Neural crest cell (in vitro differentiated cells): Measurements from ENCODE around the gene JUP. TPM values are rescaled to one million over a fixed set of nuclear protein-coding genes. Genes with fewer than 3 reads are reported as not detected.
A peak's percentile ranks its signal among the peaks of the same experiment; 100 is the strongest.

Experiments
- DNase-seq: peaks from one replicate; pipeline ENCODE4 v3.0.0; 2021; ENCODE audit warnings: low read depth, mixed read lengths, low spot score
- H3K27ac Mint-ChIP-seq: one replicate; pipeline ENCODE4 v1.8.0; 2021; ENCODE audit warnings: mild to moderate bottlenecking, mixed read lengths; ENCODE audit not compliant: unreplicated experiment
- H3K27me3 Mint-ChIP-seq: 2 replicates; pipeline ENCODE4 v1.8.0; 2021; ENCODE audit warnings: low read depth, mild to moderate bottlenecking, mixed read lengths
- H3K36me3 Mint-ChIP-seq: 2 replicates; pipeline ENCODE4 v1.8.0; 2021; ENCODE audit warnings: low read depth, mild to moderate bottlenecking, mixed read lengths
- H3K4me1 Mint-ChIP-seq: 2 replicates; pipeline ENCODE4 v1.8.0; 2021; ENCODE audit warnings: mixed read lengths
- H3K4me3 Mint-ChIP-seq: one replicate; pipeline ENCODE4 v1.8.0; 2021; ENCODE audit warnings: mild to moderate bottlenecking, mixed read lengths
- H3K9me3 Mint-ChIP-seq: 2 replicates; pipeline ENCODE4 v1.8.0; 2021; ENCODE audit warnings: mixed read lengths
- total RNA-seq: library from RNA; stranded (reverse); gene quantifications from 2 replicates; pipeline ENCODE4 v1.2.1, GENCODE V29; 2021
- TF ChIP-seq, protein P1 (sequence below): fragments of 200-600 bp; sonication (generic); conservative IDR thresholded peaks from 2 replicates; pipeline ENCODE4 v1.5.0; 2021; ENCODE audit warnings: antibody characterized with exemption, mild to moderate bottlenecking

The JUP gene
- total RNA-seq, 1 donor from 2014 or later = 23.5 TPM

DNA sequence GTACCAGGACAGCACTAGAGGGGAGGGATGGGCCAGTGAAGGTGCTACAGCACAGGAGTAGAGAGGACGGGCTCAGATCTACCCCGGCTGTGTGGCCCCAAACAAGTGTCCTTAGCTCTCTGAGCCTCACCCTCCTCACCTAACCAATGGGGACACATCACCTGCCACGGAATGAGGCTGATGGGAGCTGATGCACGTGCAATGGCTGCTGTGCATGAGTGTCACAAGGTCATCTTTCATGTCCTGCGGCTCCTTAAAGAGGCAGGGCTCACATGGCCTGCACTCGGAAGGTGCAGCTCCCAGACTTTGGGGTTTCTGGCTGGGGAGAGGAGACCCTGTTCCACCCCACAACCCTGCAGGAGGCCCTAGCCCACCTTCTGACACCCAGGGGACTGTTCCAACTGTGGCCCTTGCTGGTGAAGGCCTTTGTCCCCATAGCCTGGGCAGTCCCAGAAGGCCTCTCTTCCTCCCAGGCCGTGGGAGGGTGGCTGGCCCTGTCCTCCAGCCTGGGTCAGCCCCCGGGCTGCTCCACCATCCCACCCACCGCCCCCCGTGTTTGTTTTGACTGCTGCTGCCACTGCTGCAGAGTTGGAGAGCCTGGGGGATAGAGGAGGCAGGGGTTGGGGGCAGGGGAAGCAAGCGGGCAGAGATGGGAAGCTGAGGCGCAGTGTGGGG, 62.6 kb downstream of the JUP start:
- H3K27me3 Mint-ChIP-seq = peaks cover 4% of the 10 kb centered on the region
- H3K4me3 Mint-ChIP-seq = no peak overlapping the region
- H3K4me1 Mint-ChIP-seq = no peaks in the 10 kb centered on the region
- no peak overlapping the region for H3K27ac Mint-ChIP-seq
- TF ChIP-seq, protein P1, sequence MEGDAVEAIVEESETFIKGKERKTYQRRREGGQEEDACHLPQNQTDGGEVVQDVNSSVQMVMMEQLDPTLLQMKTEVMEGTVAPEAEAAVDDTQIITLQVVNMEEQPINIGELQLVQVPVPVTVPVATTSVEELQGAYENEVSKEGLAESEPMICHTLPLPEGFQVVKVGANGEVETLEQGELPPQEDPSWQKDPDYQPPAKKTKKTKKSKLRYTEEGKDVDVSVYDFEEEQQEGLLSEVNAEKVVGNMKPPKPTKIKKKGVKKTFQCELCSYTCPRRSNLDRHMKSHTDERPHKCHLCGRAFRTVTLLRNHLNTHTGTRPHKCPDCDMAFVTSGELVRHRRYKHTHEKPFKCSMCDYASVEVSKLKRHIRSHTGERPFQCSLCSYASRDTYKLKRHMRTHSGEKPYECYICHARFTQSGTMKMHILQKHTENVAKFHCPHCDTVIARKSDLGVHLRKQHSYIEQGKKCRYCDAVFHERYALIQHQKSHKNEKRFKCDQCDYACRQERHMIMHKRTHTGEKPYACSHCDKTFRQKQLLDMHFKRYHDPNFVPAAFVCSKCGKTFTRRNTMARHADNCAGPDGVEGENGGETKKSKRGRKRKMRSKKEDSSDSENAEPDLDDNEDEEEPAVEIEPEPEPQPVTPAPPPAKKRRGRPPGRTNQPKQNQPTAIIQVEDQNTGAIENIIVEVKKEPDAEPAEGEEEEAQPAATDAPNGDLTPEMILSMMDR = no peak
- H3K36me3 Mint-ChIP-seq = no peaks in the 10 kb centered on the region
- no peaks in the 10 kb centered on the region for H3K9me3 Mint-ChIP-seq
- no peak for DNase-seq

GRCh38 chr17:41722231-41722630, 64.3 kb downstream of the JUP start:
- Mint-ChIP-seq H3K4me3 (no peak overlapping the region), H3K36me3 (no peaks in the 10 kb centered on the region), H3K27me3 (peaks cover 4% of the 10 kb centered on the region), H3K4me1 (peaks cover 9% of the 10 kb centered on the region), H3K9me3 (no peaks in the 10 kb centered on the region), H3K27ac (no peak overlapping the region)
- no peak for DNase-seq
- TF ChIP-seq, protein P1 = no peak

GRCh38 chr17:41718287-41718645, 68.2 kb downstream of the JUP start:
- Mint-ChIP-seq H3K4me3 (no peak overlapping the region), H3K27me3 (no peaks in the 10 kb centered on the region), H3K9me3 (no peaks in the 10 kb centered on the region), H3K27ac (no peak overlapping the region), H3K36me3 (no peaks in the 10 kb centered on the region), H3K4me1 (peaks cover 18% of the 10 kb centered on the region)
- no peak for DNase-seq
- TF ChIP-seq, protein P1 = no peak

GRCh38 chr17:41717408-41718286, 68.9 kb downstream of the JUP start:
- Mint-ChIP-seq H3K36me3 (no peaks in the 10 kb centered on the region), H3K4me1 (peaks cover 18% of the 10 kb centered on the region), H3K27me3 (no peaks in the 10 kb centered on the region), H3K27ac (peak overlapping the region; percentile 87), H3K9me3 (no peaks in the 10 kb centered on the region), H3K4me3 (no peak overlapping the region)
- TF ChIP-seq, protein P1 = no peak
- no peak for DNase-seq

DNA sequence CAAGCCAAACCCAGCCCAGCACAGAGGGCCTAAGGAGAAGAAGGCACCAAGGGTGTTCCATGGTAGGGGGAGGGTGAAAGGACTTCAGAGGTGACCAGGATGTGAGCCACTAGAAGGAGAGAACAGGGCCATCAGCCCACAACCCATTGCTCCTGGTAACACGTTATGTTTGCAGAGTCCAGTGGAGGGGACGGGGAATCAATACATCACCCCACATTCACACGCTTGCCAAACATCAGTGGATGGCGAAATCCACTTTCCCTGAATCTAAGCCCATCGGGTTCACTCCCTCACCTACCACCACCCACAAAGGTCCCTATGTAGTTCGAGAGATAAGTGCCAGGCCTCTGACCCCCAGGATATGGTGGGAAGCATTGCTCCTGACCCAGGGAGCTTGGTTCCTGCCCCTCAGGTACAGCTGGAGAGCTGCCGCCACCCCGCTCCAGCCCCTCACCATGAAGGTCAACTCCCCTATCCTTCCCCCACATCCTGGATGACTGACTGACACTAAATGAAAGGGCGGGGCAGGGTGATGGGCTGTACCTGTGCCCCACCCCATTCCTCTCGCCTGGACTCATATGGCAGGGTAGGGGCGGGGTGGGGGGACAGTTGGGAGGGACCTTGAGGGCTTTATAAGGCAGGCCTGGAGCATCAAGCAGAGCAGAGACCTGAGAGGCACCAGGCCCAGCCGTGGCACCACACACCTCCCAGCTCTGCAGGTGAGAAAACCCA, 74.7 kb downstream of the JUP start, which contains the start of gene GAST:
TSS of gene GAST (plus strand) at position 663 of the 732 bp plus-strand sequence. CDS start 3,106 bp downstream, outside the sequence.
- peaks cover 13% of the 10 kb centered on the region for H3K27me3 Mint-ChIP-seq
- TF ChIP-seq, protein P1 = no peak
- no peaks in the 10 kb centered on the region for H3K36me3 Mint-ChIP-seq
- no peak within 1 kb of the TSS for H3K27ac Mint-ChIP-seq
- no peaks in the 10 kb centered on the region for H3K9me3 Mint-ChIP-seq
- H3K4me3 Mint-ChIP-seq = no peak within 1 kb of the TSS
- H3K4me1 Mint-ChIP-seq = peaks cover 17% of the 10 kb centered on the region
- DNase-seq = no peak
